CD4-positive, alpha-beta T cell treated with Interleukin-6 for 4 hours (primary cell): ENCODE results near the gene UVSSA.
"Not testable (repeated sequence)": the region's sequence is repeated elsewhere in the genome, so short reads cannot be mapped to it uniquely, and the experiment has no call there.

Experiments used
- DNase-seq: peaks from one replicate; pipeline ENCODE4 v3.0.0-alpha.2; 2020; ENCODE audit warnings: mixed read lengths

The UVSSA gene

GRCh38 chr4:1317177-1318045, 29.6 kb upstream of the UVSSA start:
- no peak for DNase-seq

DNA sequence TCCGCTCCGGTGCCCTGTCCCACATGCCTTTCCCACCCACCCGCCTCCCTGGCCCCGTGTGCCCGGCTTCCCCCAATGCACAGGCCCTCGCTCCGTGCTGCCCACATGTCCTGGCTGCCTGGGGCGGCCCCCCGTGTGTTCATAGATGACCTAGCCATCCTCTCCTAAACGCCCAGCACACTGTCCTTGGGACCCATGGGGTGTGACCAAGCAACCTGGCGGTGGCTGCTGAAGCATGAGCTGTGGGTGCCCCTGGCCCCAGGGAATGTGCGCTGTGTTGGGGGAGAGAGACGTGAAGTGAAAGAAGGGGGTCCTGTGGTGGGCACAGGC, 29.0 kb upstream of the UVSSA start:
- no peak for DNase-seq

- DNase-seq = peak; percentile 58
Measured at GRCh38 chr4:1318488-1319213, 28.4 kb upstream of the UVSSA start.

DNA sequence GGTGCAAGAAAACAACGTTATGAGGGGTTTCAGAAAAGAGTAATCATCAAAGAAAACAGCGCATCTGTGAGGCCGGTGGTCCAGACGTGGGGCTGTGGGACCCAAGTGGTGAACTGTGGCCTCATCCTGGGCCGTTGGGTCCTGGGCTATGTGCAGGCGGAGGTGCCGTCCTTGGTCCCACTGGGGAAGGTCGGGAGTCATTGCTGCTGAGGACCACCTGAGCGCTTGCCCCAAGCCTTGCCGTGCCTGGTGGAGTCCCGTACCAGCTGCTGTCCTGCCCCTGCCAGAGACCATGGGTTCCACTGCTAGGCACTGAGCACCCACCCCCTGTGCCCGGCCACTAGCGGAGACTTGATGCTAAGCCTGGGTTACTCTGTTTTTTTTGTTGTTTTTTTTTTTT, 25.5 kb upstream of the UVSSA start:
- DNase-seq = no peak

DNA sequence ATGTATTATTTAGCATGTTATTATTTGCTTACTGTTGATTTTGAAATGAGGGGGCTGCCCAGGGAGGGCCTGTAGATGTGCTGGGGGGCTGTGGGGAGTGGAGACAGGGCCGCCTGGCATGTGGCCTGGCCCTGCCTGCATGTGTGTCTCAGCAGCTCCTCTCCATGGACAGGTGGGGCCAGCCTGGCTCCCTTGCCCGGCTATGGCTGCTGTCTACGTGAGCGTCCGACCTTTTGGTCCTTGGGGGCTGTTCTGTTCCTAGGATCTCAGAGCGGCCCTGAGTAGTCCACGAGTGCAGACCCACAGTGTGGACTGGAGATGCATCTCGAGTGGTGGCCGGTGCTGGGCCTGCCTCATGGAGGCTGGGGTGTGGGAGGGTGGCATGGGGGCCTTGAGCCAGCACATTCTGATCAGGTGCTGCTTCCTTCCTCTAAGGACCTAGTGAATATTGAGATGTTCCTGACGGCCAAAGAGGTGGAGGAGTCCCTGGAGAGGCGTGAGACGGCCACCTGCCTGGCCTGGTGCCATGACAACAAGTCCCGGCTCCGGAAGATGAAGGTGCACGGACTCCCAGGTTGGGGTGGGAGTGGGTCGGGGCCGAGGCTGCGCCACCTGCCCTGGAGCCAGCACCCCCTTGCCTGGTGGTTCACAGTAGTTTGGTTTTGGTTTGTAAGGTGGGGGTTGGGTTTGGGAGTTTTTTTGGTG, 24.9 kb upstream of the UVSSA start:
- no peak for DNase-seq

GRCh38 chr4:1323280-1323634, 23.8 kb upstream of the UVSSA start:
- no peak for DNase-seq

DNA sequence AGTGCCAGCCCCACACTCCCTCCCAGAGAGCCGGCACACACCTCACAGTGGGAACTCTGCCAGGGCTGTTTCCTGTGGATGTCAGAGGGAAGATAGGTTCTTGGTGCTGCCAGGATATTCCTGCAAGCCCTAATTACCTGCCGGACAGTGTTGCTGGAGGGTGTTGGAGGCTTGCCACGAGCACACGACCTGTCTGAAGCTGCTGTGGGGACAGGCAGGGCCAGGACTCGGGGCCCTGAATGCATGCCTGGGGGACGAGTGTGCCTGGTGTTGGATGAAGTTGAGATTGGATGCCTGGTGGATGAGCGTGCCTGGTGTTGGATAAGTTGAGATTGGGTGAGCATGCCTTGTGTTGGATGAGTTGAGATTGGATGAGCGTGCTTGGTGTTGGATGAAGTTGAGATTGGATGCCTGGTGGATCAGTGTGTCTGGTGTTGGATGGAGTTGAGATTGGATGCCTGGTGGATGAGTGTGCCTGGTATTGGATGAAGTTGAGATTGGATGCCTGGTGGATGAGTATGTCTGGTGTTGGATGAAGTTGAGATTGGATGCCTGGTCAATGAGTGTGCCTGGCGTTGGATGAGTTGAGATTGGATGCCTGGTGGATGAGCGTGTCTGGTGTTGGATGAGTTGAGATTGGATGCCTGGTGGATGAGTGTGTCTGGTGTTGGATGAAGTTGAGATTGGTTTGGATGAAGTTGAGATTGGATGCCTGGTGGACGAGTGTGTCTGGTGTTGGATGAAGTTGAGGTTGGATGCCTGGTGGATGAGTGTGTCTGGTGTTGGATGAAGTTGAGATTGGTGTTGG, 23.2 kb upstream of the UVSSA start:
- no peak for DNase-seq

GRCh38 chr4:1324443-1325175, 22.4 kb upstream of the UVSSA start:
- DNase-seq = not testable (repeated sequence)

DNA sequence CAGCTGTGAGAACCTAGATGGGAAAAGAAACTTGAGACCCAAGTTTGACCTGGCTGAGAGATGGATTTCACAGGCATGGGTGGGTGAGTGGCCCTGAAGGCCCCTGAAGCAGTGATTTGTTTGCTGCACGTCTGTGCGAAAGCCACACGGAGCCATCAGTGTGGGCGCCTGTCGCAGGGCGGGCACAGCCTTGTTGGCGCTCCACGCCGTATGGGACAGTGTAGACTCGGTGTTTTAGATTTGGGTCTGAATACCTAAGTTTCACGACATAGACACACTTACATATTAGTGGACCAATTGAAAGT, 21.9 kb upstream of the UVSSA start:
- no peak for DNase-seq

DNA sequence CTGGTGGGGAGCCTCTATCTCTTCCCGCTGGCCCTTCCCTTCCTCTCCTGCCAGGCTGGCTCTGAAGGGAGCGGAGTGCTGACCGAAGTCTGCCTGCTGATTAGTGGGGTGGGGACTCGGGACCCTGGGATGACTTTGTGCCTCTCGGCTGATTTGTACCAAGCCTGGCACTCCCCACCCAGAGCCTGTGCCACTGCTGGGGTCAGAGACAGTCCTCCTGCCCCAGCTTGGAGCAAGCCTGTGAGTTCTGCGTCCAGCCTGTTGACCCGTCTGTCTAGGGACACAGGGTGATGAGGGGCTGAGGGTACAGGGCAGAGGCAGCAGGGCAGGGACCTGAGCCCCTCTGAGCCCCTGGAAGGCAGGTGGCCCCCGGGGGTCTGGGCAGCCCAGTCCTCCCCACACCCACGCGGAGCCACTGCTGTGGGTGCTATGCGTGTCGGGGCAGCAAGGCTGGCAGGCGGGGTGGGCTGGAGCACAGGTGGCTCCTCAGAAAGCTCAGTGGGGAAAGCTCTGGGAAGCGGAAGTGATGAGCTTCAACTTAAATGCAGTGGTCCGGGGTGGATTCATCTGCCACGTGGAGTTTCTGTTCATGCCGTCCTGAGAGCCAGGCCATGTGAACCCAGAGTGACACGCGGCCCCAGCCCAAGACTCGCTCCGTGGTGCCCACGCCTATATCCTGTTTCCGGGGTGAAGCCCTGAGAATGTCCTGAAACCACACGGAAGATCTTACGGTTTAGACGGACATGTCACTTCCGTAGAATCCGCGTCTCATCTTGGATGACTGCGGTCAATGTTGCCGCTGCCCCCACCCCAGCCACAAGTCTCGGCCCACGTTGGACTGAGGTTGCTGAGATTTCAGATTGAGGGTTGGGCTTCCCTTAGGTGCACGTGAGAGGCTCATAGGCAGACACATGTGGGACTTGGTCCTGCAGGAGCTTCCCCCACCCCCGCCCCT, 21.1 kb upstream of the UVSSA start:
- no peak for DNase-seq

- no peak for DNase-seq
Measured at GRCh38 chr4:1326751-1327525, 20.1 kb upstream of the UVSSA start.

DNA sequence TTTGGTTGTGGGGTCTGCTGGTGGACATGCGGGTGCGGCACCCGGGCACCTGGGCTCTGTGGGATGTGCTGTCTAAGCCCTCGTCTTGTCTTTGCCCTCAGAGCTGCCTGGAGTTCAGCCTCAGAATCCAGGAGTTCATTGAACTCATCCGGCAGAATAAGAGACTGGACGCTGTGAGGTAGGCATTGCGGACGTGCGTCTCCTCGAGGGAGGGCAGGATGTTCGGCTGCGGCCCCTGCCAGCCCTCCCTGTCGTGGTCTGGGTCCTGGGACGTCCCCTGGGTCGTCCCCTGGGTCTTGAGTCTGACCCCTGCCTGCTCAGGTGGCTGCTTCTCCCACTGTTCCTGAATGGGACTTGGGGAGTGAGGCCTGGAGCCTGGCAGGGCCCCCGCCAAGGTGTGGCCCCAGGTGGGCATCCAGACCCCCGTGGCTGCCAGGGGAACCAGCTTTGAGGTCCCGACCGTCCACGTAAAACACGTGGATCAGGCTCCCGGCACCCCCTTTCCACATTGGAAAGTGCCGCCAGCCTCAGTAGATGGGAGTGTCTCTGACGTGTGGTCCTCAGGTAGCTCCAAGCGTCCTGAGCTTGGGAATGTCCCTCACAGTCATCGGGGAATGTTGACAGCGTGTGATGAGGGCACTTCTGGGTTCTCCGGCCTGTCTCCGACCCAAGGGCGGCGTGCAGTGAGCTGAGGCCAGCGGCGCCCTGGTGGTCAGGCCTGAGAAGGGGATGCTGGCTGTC, 19.3 kb upstream of the UVSSA start:
- DNase-seq = no peak

DNA sequence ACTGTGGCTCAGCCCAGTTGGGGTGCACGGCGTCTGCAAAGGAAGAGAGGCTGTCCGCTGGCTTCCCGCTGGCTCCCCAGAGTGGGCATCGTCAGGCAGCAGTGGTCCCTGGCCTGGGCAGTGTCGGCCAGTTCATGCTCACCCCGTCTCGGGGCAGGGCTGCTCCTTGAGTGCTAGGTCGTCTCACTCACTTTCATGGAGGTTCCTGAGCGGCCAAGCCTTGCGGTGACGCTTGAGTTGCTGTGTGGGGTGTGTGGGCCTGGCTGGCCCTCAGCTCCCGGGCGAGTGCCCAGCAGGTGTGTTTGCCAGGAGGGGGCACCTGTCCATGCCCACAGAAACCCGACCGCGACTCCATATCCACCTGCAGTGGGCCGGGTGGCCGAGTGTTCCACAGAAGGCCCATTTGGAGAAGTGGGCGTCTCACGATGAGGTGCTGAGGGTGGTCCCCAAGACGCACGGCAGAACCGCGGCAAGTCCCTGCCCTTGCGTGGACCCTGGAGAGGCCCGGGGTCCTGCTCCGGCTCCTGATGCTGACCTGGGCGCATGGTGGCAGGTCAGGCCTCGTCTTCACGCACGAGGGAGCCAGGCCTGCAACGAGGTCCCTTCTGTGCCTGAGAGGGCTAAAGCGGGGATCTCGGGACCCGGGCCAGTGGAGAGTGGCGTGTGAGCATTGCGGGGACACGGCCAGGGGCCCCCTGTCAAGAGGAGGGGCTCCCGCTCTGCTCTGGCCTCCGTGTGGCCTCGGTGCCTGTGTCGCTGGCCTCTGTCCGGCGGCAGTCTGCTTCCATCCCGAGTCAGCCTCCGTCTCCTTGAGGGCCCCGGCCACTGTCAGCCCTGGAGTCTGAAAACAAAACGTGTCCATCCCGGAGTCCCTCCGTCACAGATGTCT, 18.5 kb upstream of the UVSSA start:
- no peak for DNase-seq

DNA sequence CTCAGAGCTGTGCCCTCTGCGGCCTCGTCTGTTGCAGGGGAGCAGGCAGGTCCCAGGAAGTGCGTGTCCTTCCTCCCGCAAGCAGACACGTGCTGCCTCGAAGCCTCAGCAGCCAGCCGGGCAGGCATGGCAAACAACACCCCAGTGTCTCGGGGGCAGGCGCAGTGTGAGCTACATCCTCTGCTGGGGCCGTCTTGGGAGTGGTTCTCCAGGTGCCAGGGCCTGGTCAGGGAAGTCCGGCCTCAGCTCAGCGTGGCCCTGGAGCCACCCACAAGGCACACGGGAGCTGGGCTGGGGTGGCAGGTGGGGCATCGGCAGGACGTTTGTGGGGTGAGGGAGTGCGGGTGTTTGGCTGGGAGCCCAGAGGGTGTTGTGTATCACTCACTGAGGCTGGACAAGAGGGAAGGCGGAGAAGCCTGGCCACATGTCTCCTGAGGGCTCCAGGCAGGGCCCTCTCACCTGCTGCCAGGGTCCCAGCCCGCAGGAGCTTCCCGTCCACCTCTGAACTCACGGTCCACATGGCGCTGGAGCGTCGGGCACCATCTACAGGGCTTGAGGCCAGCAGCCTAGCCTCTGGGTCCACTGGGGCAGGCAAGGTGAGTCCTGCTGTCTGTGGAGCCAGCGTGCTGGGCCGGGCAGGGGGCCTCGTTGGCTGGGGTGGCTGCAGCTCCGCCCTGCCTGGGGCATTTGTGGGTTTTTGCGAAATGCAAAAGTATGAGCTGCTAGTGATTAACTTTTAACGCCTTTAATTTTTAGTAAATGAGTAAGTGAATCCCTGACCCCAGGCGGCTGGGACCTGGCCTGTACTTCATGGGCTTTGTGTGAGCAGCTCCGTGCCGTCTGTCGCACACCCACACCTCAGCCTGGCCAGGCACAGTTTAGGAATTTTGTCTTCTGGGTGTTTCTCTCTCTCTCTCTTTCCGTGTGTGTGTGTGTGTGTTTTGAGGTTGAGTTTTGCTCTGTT, 17.3 kb upstream of the UVSSA start:
- peak; percentile 65 for DNase-seq

DNA sequence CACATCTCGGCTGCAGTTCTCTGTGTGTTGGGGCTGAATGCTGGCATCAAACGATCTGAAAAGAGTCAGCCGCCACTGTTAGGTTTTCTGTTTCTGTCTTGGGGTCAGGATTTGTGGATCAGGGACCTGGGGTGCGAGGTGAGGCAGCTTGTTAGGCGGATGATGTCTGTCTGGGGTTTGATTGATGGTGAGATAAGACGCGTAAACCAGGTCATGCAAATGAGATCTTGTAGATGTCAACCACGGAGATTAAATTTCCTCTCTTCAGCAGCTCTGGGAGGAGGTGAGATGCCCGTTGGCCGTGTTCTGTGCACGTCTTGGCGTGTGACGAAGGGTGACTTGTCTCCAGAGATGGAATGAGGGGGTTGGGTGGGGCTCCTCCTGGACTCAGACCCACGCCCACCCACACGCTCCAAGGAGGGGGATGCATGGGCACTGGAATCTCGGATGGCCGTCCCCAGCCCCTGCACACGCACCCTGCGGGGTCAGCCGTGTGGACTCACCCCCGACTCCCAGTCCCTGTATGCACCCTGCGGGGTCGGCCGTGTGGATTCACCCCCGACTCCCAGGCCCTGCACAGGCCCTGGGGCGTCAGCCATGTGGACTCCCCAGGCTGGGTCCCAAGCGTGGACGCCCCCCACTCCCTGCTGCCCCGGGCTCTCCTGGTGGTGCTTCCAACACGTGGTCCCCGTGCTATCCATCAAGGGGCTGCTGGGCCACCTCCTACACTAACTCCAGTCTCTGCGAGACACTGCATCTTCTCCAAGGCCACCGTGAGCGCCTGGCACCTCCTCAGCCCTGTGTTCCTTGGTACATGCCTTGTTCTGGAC, 16.0 kb upstream of the UVSSA start:
- DNase-seq = peak; percentile 68

DNA sequence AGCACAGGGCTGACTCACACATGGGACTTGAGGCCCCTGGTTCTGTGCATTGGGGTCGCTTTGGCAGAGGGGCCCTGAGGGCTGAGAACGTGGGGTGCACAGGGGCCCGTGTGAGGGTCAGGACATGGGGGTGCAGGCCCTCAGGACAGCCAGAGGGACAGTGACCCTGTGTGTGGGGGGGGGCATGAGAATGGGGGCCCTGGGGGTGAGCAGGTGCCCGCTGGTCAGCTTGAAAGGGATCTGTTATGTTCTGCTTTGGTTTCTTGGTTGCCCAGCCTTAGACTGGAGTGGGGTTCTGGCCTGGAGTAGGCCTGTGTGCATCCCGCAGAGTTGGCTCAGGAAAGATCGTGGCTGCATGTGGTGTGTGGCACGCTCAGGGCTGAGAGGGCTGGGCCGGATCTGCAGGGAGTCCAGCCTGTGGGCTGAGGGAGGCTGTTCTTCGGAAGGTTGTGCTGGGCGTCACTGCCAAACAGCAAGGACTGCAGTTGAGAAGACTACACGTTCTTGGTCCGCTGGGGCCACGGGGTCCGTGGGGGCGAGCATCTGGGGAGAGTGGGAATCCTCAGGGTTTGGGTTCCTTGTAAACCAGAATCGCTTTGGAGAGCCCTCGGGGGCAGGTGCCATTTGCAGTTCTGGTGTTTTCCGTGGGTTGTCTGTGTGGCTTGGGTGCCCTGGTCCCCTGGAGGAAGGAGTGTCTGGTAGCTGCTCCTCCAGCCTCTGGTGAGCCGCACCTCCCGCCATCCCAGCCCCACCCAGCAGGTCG, 15.2 kb upstream of the UVSSA start:
- no peak for DNase-seq
